GF-D8 (cell line): Measurements from ENCODE around the gene KRTAP9-3.
"Not testable (repeated sequence)": the region's sequence is repeated elsewhere in the genome, so short reads cannot be mapped to it uniquely, and the experiment has no call there.

Source experiments
- DNase-seq: peaks from one replicate; lab custom pipeline; 2025; lab: John Stamatoyannopoulos, UW

The KRTAP9-3 gene, protein sequence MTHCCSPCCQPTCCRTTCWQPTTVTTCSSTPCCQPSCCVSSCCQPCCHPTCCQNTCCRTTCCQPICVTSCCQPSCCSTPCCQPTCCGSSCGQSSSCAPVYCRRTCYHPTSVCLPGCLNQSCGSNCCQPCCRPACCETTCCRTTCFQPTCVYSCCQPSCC

GRCh38 chr17:41232399-41233105, at the start of gene KRTAP9-3:
Gene KRTAP9-3, plus strand, starts transcription at chr17:41232449. Its CDS starts 53 bp downstream, at chr17:41232502.
- DNase-seq: not testable (repeated sequence)

DNA sequence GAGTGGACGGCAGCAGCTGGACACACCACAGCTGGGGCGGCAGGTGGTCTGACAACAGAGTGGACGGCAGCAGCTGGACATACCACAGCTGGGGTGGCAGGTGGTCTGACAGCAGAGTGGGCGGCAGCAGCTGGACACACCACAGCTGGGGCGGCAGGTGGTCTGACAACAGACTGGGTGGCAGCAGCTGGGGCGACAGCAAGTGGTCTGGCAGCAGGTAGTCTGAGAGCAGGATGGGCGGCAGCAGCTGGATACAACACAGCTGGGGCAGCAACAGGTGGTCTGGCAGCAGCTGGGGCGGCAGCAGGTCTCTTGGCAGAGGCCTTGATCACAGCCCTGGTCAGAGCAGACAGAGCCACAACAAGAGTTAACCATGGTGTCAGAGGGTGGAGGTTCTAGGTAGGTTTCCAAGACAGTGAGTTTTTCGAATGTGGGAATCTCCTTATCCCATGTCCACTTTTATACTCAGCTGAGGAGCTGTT, 47.7 kb upstream of the KRTAP9-3 start, which contains the start of gene KRTAP4-1:
Gene KRTAP4-1 (minus strand): TSS at position 432 of the 482 bp plus-strand sequence. CDS start 57 bp downstream, at position 375.
- DNase-seq: no peak

GRCh38 chr17:41185001-41185400, 47.2 kb upstream of the KRTAP9-3 start:
- DNase-seq: no peak

- DNase-seq: no peak
These were observed 45.4 kb upstream of the KRTAP9-3 start for GRCh38 chr17:41186872-41187271.

DNA sequence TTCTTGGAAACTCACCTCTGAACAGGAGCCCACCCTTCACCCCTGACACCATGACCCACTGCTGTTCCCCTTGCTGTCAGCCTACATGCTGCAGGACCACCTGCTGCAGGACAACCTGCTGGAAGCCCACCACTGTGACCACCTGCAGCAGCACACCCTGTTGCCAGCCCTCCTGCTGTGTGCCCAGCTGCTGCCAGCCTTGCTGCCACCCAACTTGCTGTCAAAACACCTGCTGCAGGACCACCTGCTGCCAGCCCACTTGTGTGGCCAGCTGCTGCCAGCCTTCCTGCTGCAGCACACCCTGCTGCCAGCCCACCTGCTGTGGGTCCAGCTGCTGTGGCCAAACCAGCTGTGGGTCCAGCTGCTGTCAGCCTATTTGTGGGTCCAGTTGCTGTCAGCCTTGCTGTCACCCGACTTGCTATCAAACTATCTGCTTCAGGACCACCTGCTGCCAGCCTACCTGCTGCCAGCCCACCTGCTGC, 42.4 kb upstream of the KRTAP9-3 start, which contains the start of gene KRTAP9-1:
Gene KRTAP9-1 (plus strand): TSS at position 51 of the 482 bp plus-strand sequence. CDS start 0 bp downstream, at position 51.
- not testable (repeated sequence) for DNase-seq

GRCh38 chr17:41190328-41190727, 41.9 kb upstream of the KRTAP9-3 start:
- no peak for DNase-seq

- no peak for DNase-seq
These were observed 36.2 kb upstream of the KRTAP9-3 start for GRCh38 chr17:41196068-41196467.

DNA sequence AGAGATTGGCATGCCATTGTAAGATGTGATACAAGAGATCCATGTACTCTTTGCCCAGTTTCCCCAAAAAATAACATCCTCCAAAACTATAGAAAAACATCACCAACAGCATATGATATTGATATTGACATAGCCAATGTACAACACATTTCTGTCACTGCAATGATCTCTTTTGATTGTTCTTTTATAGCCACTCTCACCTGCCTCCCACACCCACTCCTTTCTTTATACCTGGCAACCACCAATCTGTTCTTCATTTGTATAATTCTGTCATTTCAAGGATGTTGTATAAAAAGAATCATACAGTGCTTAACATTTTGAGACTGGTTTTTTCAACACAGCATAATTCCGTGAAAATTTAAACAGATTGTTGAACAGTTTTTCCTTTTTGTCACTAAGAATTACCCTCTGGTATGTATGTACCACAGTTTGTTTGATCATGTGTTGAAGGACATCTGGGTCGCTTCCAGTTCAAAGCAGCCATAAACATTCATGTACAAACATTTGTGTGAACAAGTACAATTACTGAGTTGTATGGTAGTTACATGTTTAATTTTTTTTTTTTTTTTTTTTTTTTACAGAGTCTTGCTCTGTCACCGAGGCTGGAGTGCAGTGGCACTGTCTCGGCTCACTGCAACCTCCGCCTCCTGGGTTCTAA, 32.7 kb upstream of the KRTAP9-3 start:
- DNase-seq: no peak

- DNase-seq: no peak
These were observed 20.3 kb upstream of the KRTAP9-3 start for GRCh38 chr17:41211845-41212466.

DNA sequence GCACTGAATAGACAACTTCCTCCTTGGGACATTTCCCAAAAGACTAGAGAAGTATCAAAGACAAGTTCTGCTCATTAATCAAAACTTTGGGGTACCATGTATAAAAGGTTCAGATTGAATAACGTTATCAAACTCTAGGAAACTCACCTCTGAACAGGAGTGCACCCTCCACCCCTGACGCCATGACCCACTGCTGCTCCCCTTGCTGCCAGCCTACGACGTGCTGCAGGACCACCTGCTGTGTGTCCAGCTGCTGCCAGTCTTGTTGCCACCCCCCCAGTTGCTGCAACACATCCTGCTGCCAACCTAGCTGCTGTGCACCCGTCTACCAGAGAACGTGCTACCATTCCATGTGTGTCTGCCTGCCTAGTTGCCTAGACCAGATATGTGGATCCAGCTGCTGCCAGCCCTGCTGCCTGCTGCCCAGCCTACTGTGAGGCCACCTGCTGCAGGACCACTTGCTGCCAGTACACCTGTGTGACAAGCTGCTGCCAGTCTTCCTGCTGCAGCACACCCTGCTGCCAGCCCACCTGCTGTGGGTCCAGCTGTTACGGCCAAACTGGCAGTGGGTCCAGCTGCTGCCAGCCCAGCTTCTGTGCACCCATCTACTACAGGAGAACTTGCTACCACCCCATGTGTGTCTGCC, 19.6 kb upstream of the KRTAP9-3 start:
- DNase-seq: no peak

DNA sequence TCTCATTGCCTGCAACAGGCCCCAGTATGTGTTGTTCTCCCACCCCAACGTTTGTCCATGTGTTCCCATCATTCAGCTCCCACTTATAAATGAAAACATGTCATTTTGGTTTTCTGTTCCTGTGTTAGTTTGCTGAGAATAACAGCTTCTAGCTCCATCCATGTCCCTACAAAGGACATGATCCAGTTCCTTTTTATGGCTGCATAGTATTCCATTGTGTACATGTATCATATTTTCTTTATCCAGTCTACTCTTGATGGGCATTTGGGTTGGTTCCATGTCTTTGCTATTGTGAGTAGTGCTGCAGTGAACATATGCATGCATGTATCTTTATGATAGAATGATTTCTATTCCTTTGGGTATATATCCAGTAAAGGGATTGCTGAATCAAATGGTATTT, 16.6 kb upstream of the KRTAP9-3 start:
- no peak for DNase-seq

GRCh38 chr17:41223821-41224220, 8.4 kb upstream of the KRTAP9-3 start:
- no peak for DNase-seq

DNA sequence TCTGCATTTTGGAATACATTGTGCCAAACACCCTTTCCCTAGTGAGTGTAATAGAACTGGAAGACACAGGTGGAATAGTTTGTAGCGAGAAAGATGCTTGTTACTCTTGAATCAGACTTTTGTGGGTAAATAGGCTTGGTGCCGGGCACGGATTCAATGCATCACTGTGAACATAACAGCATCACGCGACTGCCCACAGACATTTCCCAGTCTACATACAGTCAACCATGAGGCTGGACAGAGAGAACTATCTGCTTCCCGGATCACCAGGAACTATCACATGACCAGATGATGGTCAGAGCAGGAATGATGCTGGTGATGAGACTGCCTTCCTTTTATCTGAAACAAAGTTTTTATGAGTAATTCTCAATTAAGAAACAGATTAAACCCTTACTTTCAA, 6.2 kb upstream of the KRTAP9-3 start:
- DNase-seq: no peak

DNA sequence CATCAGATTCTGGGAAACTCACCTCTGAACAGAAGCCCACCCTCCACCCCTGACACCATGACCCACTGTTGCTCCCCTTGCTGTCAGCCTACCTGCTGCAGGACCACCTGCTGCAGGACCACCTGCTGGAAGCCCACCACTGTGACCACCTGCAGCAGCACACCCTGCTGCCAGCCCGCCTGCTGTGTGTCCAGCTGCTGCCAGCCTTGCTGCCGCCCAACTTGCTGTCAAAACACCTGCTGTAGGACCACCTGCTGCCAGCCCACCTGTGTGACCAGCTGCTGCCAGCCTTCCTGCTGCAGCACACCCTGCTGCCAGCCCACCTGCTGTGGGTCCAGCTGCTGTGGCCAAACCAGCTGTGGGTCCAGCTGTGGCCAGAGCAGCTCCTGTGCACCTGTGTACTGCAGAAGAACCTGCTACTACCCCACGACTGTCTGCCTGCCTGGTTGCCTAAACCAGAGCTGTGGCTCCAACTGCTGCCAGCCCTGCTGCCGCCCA, 5.6 kb upstream of the KRTAP9-3 start, which contains the start of gene KRTAP9-2:
Gene KRTAP9-2 (plus strand): TSS at position 51 of the 498 bp plus-strand sequence. CDS start 7 bp downstream, at position 58.
- DNase-seq: not testable (repeated sequence)

DNA sequence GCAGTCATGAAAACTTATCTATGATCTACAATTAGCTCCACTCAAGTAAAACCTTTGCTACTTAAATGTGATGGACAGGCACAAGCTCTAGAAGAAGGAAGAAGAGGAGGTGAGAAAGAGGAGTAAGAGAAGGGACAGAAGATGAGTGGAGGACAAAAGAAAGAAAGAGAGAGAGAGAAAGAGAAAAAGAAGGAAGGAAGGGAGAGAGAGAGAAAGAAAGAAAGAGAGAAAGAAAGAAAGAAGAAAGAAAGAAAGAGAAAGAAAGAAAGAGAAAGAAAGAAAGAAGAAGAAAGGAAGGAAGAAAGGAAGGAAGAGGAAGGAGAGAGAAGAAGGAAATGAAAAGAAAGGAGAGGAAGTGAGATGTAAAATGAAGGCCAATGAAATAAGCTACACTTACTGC, 2.2 kb upstream of the KRTAP9-3 start:
- no peak for DNase-seq

GRCh38 chr17:41231731-41232130, 518 bp upstream of the KRTAP9-3 start:
- DNase-seq: no peak

DNA sequence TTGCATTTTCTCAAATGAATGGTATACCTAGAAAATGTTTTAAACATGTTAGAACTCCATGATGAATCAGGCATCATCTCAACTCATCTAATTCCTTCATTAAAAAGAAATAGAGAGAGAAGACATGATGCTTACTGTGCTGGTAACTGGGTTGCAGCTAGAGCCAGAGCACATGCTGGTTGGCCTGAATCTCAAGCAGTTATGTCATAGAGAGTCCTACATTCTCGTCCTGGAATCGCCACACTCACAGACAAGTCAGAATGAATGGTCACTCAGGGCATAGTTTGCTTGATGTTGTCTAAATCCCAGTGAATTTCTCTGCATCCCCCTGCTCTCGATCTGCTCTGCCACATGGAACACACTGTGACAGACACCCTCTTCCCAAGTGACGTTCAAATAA, 4.9 kb downstream of the KRTAP9-3 start:
- not testable (repeated sequence) for DNase-seq

GRCh38 chr17:41237949-41238437, 5.7 kb downstream of the KRTAP9-3 start, which contains the start of gene KRTAP9-8:
Gene KRTAP9-8, plus strand, starts transcription at chr17:41237999. Its CDS starts 53 bp downstream, at chr17:41238052.
- not testable (repeated sequence) for DNase-seq

DNA sequence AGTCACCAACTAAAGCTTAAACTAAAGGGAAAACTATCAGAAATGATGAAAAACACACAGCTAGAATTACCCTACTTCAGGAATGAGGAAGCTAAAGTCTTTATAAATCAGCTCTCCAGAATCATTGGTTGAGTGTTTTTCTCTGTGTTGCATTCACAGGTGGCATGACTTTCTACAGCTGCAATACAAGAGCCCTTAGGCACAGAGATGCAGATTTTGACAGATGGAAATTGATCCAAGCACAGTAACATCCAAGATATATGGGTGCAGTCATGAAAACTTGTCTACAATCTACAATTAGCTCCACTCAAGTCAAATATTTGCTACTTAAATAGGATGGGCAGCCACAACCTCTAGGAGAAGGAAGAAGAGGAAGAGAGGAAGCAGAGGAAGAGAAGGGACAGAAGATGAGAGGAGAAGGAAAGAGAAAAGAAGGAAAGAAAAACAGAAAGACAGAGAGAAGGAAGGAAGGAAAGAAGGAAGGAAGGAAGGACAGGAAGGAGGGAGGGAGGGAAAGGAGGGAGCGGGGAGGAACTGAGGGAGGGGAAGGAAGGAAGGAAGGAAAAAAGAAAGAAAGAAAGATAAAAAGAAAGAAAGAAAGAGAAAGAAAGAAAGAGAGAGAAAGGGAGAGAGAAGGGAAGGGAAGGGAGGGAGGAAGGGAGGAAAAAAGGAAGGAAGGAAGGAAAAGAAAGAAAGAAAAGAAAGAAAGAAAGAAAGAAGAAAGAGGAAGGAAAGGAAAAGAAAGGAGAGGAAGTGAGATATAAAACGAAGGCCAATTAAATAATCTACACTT, 14.9 kb downstream of the KRTAP9-3 start:
- not testable (repeated sequence) for DNase-seq

GRCh38 chr17:41249637-41250240, 17.5 kb downstream of the KRTAP9-3 start, which contains the start of gene KRTAP9-4:
Gene KRTAP9-4, plus strand, starts transcription at chr17:41249687. Its CDS starts 34 bp downstream, at chr17:41249721.
- not testable (repeated sequence) for DNase-seq
